ENCODE measurements around the gene RPN2.

- TF ChIP-seq CTCF (conservative IDR thresholded peaks at IDR 0.05 in 1 of 2, IDR thresholded peaks at IDR 0.05 in 1 of 2; ENCODE audit: low read depth in 1 of 2, low read length in 2 of 2): no peak
- TF ChIP-seq EZH2 (IDR thresholded peaks at IDR 0.05; ENCODE audit: low read length, missing control alignments): no peak
These were observed 111.2 kb downstream of the RPN2 start for GRCh38 chr20:37290158-37290810.

All from fibroblast of lung (primary cell).